Stimulated activated CD8-positive, alpha-beta memory T cell treated with anti-CD3 and anti-CD28 coated beads, Interleukin-12 subunit alpha, Interleukin-12 subunit beta, amount 100 ng/mL, for 1 hour (primary cell): ENCODE measurements around the gene SMIM44.
"Not testable (repeated sequence)": the region's sequence is repeated elsewhere in the genome, so short reads cannot be mapped to it uniquely, and the experiment has no call there.

Source experiments
- DNase-seq: peaks from one replicate; pipeline ENCODE4 v3.0.0-alpha.2; 2020; ENCODE audit warnings: low read depth

Gene SMIM44

DNA sequence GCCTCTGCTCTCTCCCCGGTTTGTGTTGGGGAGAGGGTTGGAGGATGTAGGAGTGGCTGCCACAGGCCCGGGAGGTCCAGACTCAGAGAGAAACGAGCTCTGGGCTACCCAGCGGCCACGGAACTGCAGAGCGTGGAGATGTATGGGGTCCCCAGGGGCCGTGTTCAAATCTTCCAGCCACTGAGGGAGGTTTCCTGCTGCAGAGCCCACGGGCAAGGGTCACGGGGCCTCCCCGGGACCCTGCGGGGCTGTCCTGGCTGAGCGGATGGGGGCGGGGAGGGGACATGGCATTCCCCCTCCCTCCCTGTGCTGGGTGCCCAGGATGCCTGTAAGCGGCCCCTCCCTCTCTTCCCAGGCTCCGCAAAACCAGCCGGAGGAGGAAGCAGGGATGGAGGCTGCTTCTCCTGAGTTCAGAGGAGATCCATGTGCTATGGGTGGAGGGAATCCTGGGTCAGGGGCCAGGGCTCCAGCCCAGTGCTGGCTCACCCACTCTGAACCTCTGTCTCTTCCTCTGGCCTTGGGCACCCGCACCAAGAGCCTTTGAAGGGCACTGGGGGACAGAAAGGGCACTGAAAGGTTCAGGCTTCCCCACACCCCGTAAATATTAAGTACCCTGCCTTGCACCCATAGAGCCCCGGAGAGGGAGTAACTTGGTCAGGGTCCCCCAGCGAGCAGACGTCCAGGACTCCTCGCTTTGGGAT, 25.6 kb downstream of the SMIM44 start:
- DNase-seq = no peak

DNA sequence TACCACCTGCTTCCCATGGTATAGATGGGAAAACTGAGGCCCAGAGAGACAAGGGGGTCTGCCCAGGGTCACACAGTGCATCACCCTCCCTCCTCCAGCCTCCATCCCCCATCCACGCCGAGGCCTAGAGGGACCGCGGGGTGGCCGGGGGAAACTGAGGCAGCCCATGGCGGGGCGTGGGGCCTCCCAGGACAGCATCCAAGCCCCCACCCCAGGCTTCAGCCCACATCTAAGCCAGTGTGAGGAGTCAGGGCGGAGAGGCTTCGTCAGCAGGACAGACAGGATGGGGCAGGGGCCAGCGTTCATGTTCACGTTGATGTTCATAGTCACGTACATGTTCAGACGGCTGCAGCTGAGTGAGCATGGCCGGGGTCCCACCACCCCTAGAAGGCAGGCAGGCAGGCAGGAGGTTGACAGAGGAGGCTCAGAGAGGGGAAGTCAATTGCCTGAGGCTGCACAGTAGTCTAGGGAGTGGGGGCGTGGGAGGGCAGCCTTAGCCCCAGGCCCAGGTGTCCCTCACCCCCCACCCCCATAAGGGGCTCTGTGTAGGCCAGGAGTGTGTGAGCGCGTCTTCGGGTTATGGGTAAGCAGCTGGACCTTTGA, 26.2 kb downstream of the SMIM44 start:
- DNase-seq = no peak

DNA sequence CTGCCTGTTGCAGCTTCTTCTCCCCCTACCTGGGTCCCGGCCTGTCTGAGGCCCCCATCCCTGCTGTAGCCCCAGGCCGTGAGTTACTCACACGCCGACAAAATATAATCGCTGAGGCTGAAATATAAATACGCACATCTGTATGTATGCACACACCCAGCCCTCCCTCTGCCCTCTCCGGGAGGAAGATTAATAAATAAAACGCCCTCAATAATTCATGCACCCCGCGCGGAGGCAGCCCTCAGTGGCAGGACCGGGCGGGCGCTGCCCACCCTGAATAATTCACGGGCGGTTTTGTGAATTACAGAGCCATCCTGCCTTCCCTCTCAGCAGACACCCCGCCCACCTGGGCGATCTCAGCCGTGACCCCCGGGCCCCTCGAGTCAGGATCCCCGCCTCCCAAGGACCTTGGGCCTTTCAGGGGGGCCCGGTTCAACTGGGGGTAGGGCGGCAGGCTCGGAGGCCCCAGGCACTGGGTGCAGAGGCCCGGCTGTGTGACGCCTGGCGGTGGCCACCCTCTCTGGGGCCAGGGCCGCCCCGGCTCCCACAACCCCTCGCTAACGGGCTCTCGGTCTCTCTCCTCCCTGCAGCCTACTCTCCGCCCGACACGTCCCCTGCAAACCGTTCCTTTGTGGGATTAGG, 27.2 kb downstream of the SMIM44 start:
- DNase-seq = no peak

DNA sequence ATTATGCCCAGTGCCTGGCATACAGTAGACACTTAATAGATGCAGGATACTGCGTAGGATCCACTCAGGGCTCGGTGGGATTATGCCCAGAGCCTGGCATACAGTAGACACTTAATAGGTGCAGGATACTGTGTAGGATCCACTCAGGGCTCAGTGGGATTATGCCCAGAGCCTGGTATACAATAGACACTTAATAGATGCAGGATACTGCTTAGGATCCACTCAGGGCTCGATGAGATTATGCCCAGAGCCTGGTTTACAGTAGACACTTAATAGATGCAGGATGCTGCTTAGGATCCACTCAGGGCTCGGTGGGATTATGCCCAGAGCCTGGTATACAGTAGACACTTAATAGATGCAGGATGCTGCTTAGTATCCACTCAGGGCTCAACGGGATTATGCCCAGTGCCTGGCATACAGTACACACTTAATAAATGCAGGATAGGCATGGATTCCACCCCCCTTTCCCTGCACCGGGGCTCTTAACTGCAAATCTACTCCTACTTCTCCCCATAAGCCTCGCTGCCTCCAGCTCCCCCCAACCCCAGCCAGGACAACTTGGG, 27.8 kb downstream of the SMIM44 start:
- no peak for DNase-seq

DNA sequence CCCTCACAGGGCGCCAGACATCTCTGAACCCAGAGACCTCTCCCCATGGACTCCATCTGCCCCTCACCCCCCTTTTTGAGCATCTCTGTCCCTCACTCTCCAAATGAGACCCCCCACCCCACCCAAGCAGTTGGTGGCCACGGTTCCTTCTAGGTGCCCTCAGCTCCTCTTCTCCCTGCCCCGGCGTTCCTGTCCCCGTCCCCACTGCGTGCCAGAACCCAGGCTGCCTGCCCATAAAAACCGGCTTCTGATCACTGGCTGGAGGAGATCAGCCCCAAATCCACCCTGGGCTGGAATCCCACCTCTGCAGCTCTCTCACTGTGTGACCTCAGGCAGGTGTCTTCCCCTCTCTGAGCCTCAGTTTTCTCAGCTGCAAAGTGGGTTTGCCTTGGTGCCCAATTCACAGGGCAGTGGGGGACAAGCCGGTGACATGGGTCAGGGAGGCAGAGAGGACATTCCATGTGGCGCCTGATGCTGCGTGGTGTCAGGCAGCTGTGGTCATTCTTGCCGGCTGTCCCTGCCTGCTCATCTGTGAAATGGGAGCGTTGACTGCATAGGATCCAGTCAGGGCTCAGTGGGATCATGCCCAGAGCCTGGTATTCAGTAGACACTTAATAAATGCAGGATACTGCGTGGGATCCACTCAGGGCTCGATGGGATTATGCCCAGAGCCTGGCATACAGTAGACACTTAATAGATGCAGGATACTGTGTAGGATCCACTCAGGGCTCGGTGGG, 28.4 kb downstream of the SMIM44 start:
- DNase-seq = no peak

DNA sequence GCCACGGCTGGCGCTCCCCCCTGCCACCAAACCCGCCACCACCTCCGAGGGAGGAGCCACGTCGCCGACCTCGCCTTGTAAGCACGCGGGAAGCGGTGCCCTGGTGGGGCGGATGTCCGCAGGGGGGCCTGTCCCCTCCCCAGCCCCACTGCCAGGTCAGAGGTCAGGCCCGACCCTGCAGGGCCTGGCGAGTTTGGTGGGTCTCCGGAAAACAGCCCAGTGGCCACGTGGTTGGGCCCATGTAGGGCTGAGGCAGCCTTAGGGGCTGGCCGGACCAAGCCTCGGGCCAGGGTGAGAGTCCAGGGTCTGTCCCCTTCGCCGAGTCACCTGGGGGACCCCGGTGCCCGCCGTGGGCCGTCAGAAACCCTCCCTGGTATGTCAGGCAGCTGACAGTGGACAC, 29.4 kb downstream of the SMIM44 start:
- no peak for DNase-seq

DNA sequence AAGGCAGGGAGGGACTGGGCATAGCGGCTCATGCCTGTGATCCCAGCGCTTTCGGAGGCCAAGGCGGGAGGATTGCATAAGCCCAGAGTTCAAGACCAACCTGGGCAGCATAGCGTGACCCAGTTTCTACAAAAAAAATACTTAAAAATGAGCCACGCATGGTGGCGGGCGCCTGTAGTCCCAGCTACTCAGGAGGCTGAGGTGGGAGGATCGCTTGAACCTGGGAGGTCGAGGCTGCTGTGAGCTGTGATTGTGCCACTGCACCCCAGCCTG, 30.4 kb downstream of the SMIM44 start:
- DNase-seq = not testable (repeated sequence)

DNA sequence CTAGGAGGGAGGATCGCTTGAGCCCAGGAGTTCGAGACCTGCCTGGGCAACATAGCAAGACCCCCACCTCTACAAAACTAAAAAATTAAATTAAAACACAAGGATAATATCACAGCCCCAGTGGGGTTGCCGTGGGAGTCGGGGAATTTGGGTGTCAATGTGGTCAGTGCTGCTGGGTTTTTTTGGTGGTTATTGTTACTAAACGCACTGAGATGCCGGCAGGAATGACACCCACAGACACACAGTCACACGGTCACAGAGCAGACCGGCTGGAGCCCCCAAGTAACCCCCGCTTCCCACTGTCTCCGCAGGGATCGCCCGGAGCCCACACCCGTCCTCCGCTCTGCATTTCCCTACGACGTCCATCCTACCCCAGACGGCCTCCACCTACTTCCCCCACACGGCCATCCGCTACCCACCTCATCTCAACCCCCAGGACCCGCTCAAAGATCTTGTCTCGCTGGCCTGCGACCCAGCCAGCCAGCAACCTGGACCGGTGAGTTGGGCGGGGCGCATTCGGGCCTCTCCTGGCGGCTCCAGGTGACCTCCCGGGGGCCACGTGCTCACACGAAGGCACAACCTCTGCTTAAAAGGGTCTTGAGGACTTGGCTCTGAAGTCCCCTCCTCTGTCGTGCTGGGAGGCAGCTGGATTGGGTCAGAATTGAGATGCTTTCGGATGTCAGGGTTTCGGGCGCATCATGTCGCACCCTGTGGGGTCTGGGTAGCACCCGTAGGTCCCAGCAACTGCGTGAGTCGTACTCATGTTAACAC, 30.9 kb downstream of the SMIM44 start:
- DNase-seq = no peak

DNA sequence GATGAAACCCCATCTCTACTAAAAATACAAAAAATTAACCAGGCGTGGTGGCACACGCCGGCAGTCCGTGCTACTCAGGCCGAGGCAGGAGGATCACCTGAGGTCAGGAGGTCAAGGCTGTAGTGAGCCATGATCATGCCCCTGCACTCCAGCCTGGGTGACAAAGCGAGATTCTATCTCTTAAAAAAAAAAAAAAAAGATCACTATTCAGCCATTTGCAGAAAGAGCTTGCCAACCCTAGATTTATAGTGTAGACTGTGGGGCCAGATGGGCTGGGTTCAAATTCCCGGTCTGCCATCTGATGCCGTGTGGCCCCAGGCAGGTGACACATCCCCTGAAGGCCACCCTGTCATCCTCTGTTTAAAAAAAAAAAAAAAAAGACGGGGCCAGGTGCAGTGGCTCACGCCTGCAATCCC, 31.8 kb downstream of the SMIM44 start:
- DNase-seq = no peak

DNA sequence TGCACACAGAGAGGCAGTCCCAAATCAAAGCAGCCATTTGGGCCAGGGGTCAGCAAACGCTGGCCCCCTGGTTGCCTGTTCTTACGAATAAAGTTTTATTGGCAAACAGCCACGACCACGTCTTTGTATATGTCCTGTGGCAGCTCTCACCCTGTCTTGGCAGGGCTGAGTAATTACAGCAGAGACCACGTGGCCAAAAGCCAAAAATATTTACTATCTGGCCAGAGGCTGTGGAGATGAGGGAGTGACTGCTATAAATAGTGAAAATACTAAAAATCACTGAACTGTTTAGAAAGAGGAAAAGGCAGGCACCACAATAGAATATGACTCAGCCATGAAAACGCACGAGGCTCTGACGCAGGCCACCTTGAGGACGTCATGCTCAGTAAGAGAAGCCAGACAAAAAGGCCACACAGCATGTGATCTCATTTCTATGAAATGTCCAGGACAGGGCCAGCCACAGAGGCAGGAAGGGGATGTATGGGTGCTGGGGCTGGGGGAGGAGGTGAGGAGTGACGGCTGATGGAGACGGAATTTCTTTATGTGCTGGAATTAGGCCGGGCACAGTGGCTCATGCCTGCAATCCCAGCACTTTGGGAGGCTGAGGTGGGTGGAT, 32.3 kb downstream of the SMIM44 start:
- DNase-seq = no peak

DNA sequence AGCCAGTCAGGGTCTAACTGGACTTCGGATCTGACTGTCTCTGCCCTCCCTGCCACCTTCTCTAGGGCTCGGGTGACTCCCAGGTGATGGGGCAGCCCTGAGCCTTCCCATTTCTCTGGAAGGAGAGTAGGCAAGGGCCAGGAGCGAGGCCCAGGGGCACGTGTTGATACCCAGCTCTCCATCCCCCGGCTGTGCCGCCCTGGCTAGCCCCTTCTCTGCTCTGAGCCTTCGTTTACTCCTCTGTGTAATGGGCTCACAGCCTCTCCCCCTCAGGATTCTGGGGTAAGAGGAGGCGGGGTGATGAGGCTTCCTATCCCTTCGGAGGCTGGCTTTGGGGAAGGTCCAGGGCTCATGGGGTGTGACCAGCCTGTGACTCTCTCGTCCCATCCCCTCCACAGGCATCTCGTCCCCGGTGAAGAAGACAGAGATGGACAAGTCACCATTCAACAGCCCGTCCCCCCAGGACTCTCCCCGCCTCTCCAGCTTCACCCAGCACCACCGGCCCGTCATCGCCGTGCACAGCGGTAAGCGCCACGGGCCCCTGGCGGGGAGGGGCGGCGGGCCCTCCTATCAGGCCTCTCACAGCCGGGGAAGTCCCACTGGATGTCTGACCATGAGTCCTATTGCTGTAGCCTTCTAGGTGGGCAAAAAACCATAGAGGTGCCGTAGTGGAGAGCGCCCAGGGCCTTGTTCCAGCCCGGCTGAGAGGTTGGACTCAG, 34.5 kb downstream of the SMIM44 start:
- DNase-seq = no peak

DNA sequence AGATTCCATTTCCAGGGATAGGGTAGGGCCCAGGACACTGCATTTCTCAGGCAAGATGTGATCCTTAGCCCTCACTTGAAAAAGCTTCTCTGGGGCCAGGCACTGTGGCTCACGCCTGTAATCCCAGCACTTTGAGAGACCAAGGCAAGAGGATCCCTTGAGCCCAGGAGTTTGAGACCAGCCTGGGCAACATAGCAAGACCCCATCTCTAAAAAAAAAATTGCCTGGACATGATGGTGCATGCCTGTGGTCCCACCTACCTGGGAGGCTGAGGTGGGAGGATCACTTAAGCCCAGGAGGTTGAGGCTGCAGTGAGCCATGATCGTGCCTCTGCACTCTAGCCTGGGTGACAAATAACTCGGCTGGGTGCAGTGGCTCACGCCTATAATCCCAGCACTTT, 36.6 kb downstream of the SMIM44 start:
- not testable (repeated sequence) for DNase-seq

DNA sequence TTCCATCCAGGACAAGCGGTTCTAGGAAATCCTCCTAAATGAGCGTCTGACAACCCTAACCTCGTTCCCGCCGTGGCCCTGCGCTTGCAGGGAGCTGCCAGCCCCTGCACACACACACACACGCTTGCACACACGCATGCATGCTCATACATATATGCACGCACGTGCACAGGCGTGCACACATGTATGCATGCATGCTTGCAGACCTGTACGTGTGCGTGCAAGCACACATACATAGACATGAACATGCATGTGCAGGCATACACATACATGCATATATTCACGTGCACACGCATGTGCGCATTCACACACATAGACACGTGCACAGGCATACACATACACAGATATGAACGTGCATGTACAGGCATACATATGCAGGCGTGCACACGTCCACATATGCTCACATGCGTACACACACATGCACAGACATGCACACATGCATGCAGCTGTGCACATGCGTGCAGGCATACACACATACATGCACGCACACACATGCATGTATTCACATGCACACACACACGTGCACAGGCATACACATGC, 38.5 kb downstream of the SMIM44 start:
- DNase-seq = no peak

DNA sequence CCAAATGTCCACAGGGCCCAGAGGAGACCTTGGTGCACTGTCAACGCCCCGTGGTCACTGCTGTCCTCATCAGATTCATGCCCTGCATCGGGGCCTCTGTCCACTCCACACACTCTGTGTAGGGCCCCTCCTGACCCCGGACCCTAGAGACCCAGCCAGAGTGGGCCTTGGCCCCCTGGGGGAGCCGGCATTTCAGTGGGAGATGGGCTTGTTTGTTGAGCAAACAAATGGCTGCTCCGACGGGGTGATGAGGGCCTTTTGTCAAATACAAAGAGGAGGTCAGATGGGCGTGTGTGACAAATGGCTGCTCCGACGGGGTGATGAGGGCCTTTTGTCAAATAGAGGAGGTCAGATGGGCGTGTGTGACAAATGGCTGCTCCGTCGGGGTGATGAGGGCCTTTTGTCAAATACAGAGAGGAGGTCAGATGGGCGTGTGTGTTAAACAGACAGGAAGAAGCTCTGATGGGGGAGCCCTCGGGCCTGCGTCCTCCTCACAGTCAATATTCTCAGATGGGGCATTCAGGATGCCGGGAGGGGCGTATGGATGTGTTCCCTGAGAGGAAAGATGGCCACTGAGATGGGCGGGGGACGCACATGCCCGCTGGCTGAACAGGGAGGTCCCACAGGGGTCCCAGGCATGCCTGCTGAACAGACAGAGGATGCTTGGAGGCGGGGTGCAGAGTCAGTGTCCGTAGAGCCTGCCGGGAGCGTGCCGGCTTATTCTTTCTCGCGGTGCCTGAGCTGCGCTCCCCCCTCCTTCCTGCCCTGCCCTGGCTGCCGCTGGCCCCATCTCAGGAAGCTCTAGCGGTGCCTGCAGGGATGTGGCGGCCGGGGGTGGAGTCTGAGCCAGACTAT, 39.2 kb downstream of the SMIM44 start:
- no peak for DNase-seq

DNA sequence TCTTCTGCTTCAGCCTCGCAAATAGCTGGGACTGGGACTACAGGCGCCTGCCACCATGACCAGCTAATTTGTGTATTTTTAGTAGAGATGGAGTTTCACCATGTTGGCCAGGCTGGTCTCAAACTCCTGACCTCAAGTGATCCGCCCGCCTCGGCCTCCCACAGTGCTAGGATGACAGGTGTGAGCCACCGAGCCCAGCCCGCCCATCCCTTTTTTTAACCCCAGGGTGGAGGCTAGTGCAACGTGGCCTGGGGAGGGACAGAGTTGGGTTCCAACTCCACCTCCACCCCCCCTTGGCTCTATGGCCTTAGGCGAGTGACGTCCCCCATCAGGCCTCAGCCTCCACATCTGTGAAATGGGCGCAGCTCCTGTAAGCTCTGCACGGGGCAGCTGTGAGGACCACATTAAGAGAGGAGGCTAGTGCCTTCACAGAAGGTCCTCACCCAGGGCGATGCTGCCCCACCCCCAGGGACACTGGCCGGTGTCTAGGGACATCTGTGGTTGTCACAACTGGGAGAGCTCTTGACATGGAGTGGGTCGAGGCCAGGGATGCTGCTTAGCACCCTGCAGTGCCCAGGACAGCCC, 40.7 kb downstream of the SMIM44 start:
- DNase-seq = no peak

DNA sequence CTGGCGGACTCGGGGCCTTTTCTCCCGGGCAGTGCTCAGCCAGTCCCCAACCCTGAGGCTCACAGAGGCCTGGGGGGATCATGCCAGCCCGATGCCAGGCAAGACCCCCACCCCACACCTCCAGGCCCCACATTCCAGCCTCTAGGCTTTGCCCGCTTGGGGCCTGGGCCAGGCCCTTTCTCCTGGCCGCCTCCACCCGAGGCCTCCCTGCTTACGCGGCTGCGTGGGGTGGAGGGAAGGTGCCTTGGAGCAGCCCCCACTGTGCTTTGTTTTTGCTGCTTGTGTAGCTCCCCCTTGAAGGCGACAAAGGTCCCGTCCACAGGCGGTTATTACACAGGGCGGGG, 41.3 kb downstream of the SMIM44 start:
- DNase-seq = no peak

DNA sequence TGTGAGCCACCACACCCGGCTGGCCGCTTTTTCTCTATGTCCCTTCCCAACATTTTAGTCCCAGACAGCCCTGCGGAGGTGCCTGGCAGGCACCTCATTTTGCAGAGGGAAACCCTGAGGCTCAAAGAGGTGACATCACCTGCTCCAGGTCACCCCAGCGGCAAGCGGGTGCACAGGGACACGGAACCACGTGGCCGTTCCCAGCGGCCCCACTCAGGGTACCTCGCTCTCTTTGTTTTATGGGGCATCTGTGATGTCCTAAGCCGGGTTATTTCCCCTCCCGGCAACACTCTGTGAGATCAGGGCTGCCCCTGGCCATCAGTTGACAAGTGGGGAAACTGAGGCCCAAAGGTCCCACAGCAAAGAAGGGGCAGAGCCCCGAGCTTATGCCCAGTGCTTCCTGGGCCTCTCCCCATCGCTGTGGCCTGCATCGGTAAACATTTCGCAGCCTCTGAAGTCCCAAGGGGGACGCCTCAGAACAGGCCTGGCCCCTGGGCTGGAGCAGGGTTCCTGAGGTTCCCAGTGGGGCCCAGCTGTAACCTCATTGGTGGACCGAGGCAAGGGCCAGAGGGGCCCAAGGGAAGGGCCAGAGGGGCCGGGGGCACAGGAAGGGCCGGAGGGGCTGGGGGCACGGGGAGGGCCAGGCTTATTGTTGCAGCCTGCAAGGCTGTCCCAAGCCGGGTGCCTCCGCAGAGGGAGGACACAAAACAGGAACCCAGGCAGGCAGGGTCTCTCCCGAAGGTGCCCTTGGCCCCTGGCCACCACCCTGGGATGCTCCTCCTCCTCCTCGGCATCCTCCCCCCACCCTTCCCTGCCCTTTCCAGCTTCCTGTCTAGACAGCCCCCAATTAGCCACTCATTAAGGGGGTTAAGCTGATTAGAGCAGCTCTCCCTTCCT, 41.9 kb downstream of the SMIM44 start:
- DNase-seq = no peak

DNA sequence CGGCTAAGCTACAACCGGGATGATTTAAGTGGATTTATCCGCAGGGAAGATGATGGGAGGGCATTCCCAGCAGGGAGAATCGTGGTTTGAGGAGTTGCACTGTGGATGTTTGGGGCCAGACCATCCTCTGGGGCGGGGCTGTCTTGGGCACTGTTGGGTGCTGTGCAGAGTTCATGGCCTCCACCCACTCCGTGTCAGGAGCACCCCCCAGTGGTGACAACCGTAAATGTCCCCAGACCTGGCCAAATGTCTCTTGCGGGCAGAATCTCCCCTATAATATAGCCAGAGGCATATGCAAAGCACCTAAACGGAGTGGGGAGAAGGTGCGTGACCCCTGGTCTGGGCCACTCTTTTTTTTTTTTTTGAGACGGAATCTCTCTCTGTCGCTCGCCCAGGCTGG, 43.2 kb downstream of the SMIM44 start:
- peak; percentile 26 for DNase-seq
